HEK293T (cell line): Measurements from ENCODE around the gene RALB.

Experiments used
- ELF4 ChIP-seq: fragments of 450-650 bp; IDR thresholded peaks from 2 replicates; pipeline ENCODE4 v1.6.1; 2017; ENCODE audit warnings: antibody characterized with exemption
- HDGF ChIP-seq: fragments of 450-650 bp; IDR thresholded peaks from 2 replicates; pipeline ENCODE4 v1.6.1; 2017; ENCODE audit warnings: antibody characterized with exemption, borderline replicate concordance
- PKNOX1 ChIP-seq: fragments of 450-650 bp; IDR thresholded peaks from 2 replicates; pipeline ENCODE4 v1.6.1; 2016
- SP1 ChIP-seq: fragments of 450-650 bp; IDR thresholded peaks from 2 replicates; pipeline ENCODE4 v1.6.1; 2017
- TARDBP ChIP-seq: fragments of 450-650 bp; IDR thresholded peaks from 2 replicates; pipeline ENCODE4 v1.6.1; 2016

- TF ChIP-seq HDGF (no peak), ELF4 (no peak), PKNOX1 (no peak), TARDBP (no peak), SP1 (no peak)
Observed at GRCh38 chr2:120230515-120231471, 21.9 kb upstream of the RALB start.
